ENCODE data around the gene TRIM38.

- TF ChIP-seq, protein P1, sequence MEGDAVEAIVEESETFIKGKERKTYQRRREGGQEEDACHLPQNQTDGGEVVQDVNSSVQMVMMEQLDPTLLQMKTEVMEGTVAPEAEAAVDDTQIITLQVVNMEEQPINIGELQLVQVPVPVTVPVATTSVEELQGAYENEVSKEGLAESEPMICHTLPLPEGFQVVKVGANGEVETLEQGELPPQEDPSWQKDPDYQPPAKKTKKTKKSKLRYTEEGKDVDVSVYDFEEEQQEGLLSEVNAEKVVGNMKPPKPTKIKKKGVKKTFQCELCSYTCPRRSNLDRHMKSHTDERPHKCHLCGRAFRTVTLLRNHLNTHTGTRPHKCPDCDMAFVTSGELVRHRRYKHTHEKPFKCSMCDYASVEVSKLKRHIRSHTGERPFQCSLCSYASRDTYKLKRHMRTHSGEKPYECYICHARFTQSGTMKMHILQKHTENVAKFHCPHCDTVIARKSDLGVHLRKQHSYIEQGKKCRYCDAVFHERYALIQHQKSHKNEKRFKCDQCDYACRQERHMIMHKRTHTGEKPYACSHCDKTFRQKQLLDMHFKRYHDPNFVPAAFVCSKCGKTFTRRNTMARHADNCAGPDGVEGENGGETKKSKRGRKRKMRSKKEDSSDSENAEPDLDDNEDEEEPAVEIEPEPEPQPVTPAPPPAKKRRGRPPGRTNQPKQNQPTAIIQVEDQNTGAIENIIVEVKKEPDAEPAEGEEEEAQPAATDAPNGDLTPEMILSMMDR (IDR thresholded peaks at IDR 0.05 in 4 of 5, conservative IDR thresholded peaks at IDR 0.05 in 1 of 5), result no peak
- no peak for TF ChIP-seq POLR2A (IDR thresholded peaks at IDR 0.05)
Measured at GRCh38 chr6:25987845-25988244, 25.2 kb downstream of the TRIM38 start.
